CD4-positive, CD25-positive, alpha-beta regulatory T cell (primary cell): ENCODE data around the gene MEI1. TPM values are rescaled to one million over a fixed set of nuclear protein-coding genes. Genes with fewer than 3 reads are reported as not detected.

Experiments used
- ATAC-seq, 2 donors: fragments of 150-1000 bp; cut with Tn5 transposase; one replicate each; pipeline ENCODE4 v1.10.0; 2021; ENCODE audit warnings: low read depth in 2 of 2, moderate number of reproducible peaks in 2 of 2, moderate library complexity in 1 of 2
- DNase-seq, 3 donors: peaks; one replicate each; pipeline versions ENCODE4 v3.0.0 to v3.0.0-alpha.2; 2012 to 2022; ENCODE audit warnings: mixed read lengths in 1 of 3
- H3K27ac ChIP-seq: one replicate; pipeline ENCODE4 v1.7.0; 2013; ENCODE audit warnings: mild to moderate bottlenecking, low read length; ENCODE audit not compliant: insufficient read depth, poor library complexity, severe bottlenecking
- H3K27me3 ChIP-seq: one replicate; pipeline ENCODE4 v1.7.0; 2013; ENCODE audit warnings: low read length; ENCODE audit not compliant: control insufficient read depth, insufficient read depth
- H3K36me3 ChIP-seq: one replicate; pipeline ENCODE4 v1.7.0; 2013; ENCODE audit warnings: mild to moderate bottlenecking, low read length, moderate library complexity; ENCODE audit not compliant: control insufficient read depth, insufficient read depth
- H3K4me1 ChIP-seq: 2 replicates; pipeline ENCODE4 v1.7.0; 2013; ENCODE audit warnings: mild to moderate bottlenecking, low read length; ENCODE audit not compliant: insufficient read depth, control insufficient read depth, poor library complexity, severe bottlenecking
- H3K4me3 ChIP-seq: one replicate; pipeline ENCODE4 v1.7.0; 2013; ENCODE audit warnings: low read depth, mild to moderate bottlenecking, low read length, moderate library complexity
- H3K9me3 ChIP-seq, 2 experiments: 1 replicate in 1 of 2; 2 replicates in 1 of 2; pipeline ENCODE4 v1.7.0; 2013; ENCODE audit warnings: low read length in 2 of 2, mild to moderate bottlenecking in 1 of 2, moderate library complexity in 1 of 2; ENCODE audit not compliant: control insufficient read depth in 2 of 2
- H3K27ac Mint-ChIP-seq, 3 donors: one replicate each; pipeline ENCODE4 v1.8.0; 2020 to 2022; ENCODE audit warnings: mild to moderate bottlenecking in 3 of 3, mixed read lengths in 3 of 3, moderate library complexity in 2 of 3
- H3K27me3 Mint-ChIP-seq: one replicate; pipeline ENCODE4 v1.8.0; 2022; ENCODE audit warnings: mild to moderate bottlenecking, mixed read lengths
- H3K36me3 Mint-ChIP-seq: one replicate; pipeline ENCODE4 v1.8.0; 2020; ENCODE audit warnings: mixed read lengths
- H3K4me1 Mint-ChIP-seq, 4 donors: one replicate each; pipeline ENCODE4 v1.8.0; 2020 to 2022; ENCODE audit warnings: mixed read lengths in 4 of 4, mild to moderate bottlenecking in 1 of 4
- H3K4me3 Mint-ChIP-seq, 4 donors: one replicate each; pipeline ENCODE4 v1.8.0; 2020 to 2022; ENCODE audit warnings: mild to moderate bottlenecking in 4 of 4, mixed read lengths in 4 of 4, moderate library complexity in 3 of 4
- H3K9me3 Mint-ChIP-seq, 7 donors: one replicate each; pipeline ENCODE4 v1.8.0; 2020 to 2022; ENCODE audit warnings: mixed read lengths in 7 of 7, mild to moderate bottlenecking in 3 of 7, moderate library complexity in 2 of 7
- polyA plus RNA-seq, 4 donors: library from polyadenylated mRNA; unstranded; fragments of 300-500 nt; fragmentation: Illumina TruSeq; gene quantifications; one replicate each; pipeline ENCODE4 v1.2.3, GENCODE V29; 2021
- total RNA-seq: library from RNA; stranded (reverse); gene quantifications from one replicate; pipeline ENCODE4 v1.2.3, GENCODE V29; 2022

The MEI1 gene
- total and polyA plus RNA-seq, 5 donors from 2014 or later, result 106 to 288 (median 223) TPM

- H3K27me3 Mint-ChIP-seq, result no peaks in the 10 kb centered on the region
- DNase-seq (no peak), ATAC-seq (no peak)
- H3K36me3 Mint-ChIP-seq, result no peaks in the 10 kb centered on the region
- no peak overlapping the region for H3K4me3 ChIP-seq
- no peak overlapping the region for H3K4me3 Mint-ChIP-seq
- no peaks in the 10 kb centered on the region for H3K9me3 ChIP-seq
- H3K27ac ChIP-seq, result no peak overlapping the region
- no peaks in the 10 kb centered on the region for H3K27me3 ChIP-seq
- no peak overlapping the region for H3K27ac Mint-ChIP-seq
- H3K9me3 Mint-ChIP-seq, result peaks cover 0 to 2% (median 0%) of the 10 kb centered on the region in 7 donors
- H3K36me3 ChIP-seq, result peaks cover 9% of the 10 kb centered on the region
- peaks cover 19% of the 10 kb centered on the region for H3K4me1 ChIP-seq
- H3K4me1 Mint-ChIP-seq, result peaks cover 10 to 23% (median 14%) of the 10 kb centered on the region in 4 donors
Measured at GRCh38 chr22:41695211-41695610, 4.1 kb upstream of the MEI1 start.

GRCh38 chr22:41696703-41697102, 2.6 kb upstream of the MEI1 start:
- Mint-ChIP-seq H3K36me3 (no peaks in the 10 kb centered on the region), H3K27ac (peak overlapping the region; percentile 46 to 93 (median 89)), H3K4me3 (peak overlapping the region in 1 of 4 donors; percentile 72), H3K9me3 (peaks cover 0 to 2% (median 0%) of the 10 kb centered on the region in 7 donors), H3K4me1 (peaks cover 3 to 15% (median 11%) of the 10 kb centered on the region in 4 donors), H3K27me3 (no peaks in the 10 kb centered on the region)
- H3K36me3 ChIP-seq, result peaks cover 9% of the 10 kb centered on the region
- no peaks in the 10 kb centered on the region for H3K27me3 ChIP-seq
- H3K4me3 ChIP-seq, result no peak overlapping the region
- ATAC-seq (no peak), DNase-seq (no peak)
- no peaks in the 10 kb centered on the region for H3K9me3 ChIP-seq
- H3K4me1 ChIP-seq, result peaks cover 19% of the 10 kb centered on the region
- H3K27ac ChIP-seq, result peak overlapping the region; percentile 15

GRCh38 chr22:41697126-41697775, 2.1 kb upstream of the MEI1 start:
- peaks cover 0 to 2% (median 0%) of the 10 kb centered on the region in 7 donors for H3K9me3 Mint-ChIP-seq
- H3K27me3 Mint-ChIP-seq, result no peaks in the 10 kb centered on the region
- DNase-seq, result peak; percentile 83 to 87 (median 84)
- peak overlapping the region; percentile 15 for H3K27ac ChIP-seq
- H3K4me1 Mint-ChIP-seq, result peaks cover 3 to 15% (median 11%) of the 10 kb centered on the region in 4 donors
- no peaks in the 10 kb centered on the region for H3K27me3 ChIP-seq
- no peaks in the 10 kb centered on the region for H3K36me3 Mint-ChIP-seq
- peak; percentile 63 to 71 for ATAC-seq
- H3K9me3 ChIP-seq, result no peaks in the 10 kb centered on the region
- peak overlapping the region; percentile 44 to 85 (median 72) for H3K4me3 Mint-ChIP-seq
- H3K4me3 ChIP-seq, result no peak overlapping the region
- H3K4me1 ChIP-seq, result peaks cover 19% of the 10 kb centered on the region
- peaks cover 9% of the 10 kb centered on the region for H3K36me3 ChIP-seq
- H3K27ac Mint-ChIP-seq, result peak overlapping the region; percentile 46 to 93 (median 89)

- H3K4me1 ChIP-seq, result peaks cover 19% of the 10 kb centered on the region
- DNase-seq (no peak), ATAC-seq (no peak)
- H3K9me3 ChIP-seq, result no peaks in the 10 kb centered on the region
- H3K4me3 ChIP-seq, result no peak overlapping the region
- peaks cover 0 to 2% (median 0%) of the 10 kb centered on the region in 7 donors for H3K9me3 Mint-ChIP-seq
- H3K27ac ChIP-seq, result no peak overlapping the region
- H3K27me3 ChIP-seq, result no peaks in the 10 kb centered on the region
- H3K36me3 Mint-ChIP-seq, result no peaks in the 10 kb centered on the region
- H3K4me1 Mint-ChIP-seq, result peaks cover 3 to 15% (median 11%) of the 10 kb centered on the region in 4 donors
- H3K4me3 Mint-ChIP-seq, result peak overlapping the region in 1 of 4 donors; percentile 38
- peaks cover 12% of the 10 kb centered on the region for H3K27me3 Mint-ChIP-seq
- H3K36me3 ChIP-seq, result no peaks in the 10 kb centered on the region
- no peak overlapping the region for H3K27ac Mint-ChIP-seq
Measured at GRCh38 chr22:41700108-41700364, 733 bp downstream of the MEI1 start.

- H3K27me3 Mint-ChIP-seq, result peaks cover 17% of the 10 kb centered on the region
- ATAC-seq (no peak), DNase-seq (no peak)
- no peak overlapping the region for H3K4me3 Mint-ChIP-seq
- Histone ChIP-seq H3K36me3 (no peaks in the 10 kb centered on the region), H3K27me3 (no peaks in the 10 kb centered on the region), H3K4me1 (peaks cover 8% of the 10 kb centered on the region), H3K9me3 (no peaks in the 10 kb centered on the region), H3K27ac (no peak overlapping the region), H3K4me3 (no peak overlapping the region)
- H3K27ac Mint-ChIP-seq, result no peak overlapping the region
- peaks cover 3 to 7% (median 4%) of the 10 kb centered on the region in 4 donors for H3K4me1 Mint-ChIP-seq
- H3K36me3 Mint-ChIP-seq, result no peaks in the 10 kb centered on the region
- H3K9me3 Mint-ChIP-seq, result no peaks in the 10 kb centered on the region
Measured at GRCh38 chr22:41702763-41703162, 3.5 kb downstream of the MEI1 start.

GRCh38 chr22:41709341-41709740, 10.0 kb downstream of the MEI1 start:
- Histone ChIP-seq H3K9me3 (no peaks in the 10 kb centered on the region), H3K36me3 (no peaks in the 10 kb centered on the region), H3K4me1 (no peaks in the 10 kb centered on the region), H3K27ac (no peak overlapping the region), H3K4me3 (no peak overlapping the region), H3K27me3 (no peaks in the 10 kb centered on the region)
- no peaks in the 10 kb centered on the region for H3K36me3 Mint-ChIP-seq
- ATAC-seq, result no peak
- no peak for DNase-seq
- H3K27ac Mint-ChIP-seq, result no peak overlapping the region
- H3K27me3 Mint-ChIP-seq, result peaks cover 22% of the 10 kb centered on the region
- no peaks in the 10 kb centered on the region for H3K4me1 Mint-ChIP-seq
- peaks cover 0 to 2% (median 0%) of the 10 kb centered on the region in 7 donors for H3K9me3 Mint-ChIP-seq
- H3K4me3 Mint-ChIP-seq, result no peak overlapping the region

GRCh38 chr22:41713004-41713403, 13.7 kb downstream of the MEI1 start:
- Mint-ChIP-seq H3K4me3 (no peak overlapping the region), H3K36me3 (no peaks in the 10 kb centered on the region), H3K4me1 (no peaks in the 10 kb centered on the region), H3K27ac (no peak overlapping the region), H3K27me3 (peaks cover 33% of the 10 kb centered on the region), H3K9me3 (peaks cover 0 to 2% (median 0%) of the 10 kb centered on the region in 7 donors)
- ATAC-seq (no peak), DNase-seq (no peak)
- Histone ChIP-seq H3K4me3 (no peak overlapping the region), H3K36me3 (no peaks in the 10 kb centered on the region), H3K9me3 (no peaks in the 10 kb centered on the region), H3K4me1 (no peaks in the 10 kb centered on the region), H3K27me3 (no peaks in the 10 kb centered on the region), H3K27ac (no peak overlapping the region)

DNA sequence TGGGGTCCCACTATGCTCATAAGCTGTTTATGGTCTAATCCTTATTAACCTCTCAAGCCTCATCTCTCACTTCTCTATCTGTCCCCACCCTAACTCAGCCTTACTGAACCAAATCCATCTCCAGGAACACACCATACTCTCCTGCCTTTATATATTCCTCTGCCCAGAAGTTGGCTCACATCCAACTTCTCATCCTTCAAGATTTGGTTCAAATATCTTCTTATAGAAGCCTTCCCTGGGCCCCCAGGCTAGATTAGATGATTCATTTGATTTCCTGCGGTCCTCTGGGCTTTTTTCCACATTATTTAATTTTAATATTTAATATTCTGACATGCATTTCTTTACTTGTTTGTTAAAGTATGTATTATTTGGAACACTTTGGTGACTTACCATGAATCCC, 23.2 kb downstream of the MEI1 start:
- no peak overlapping the region for H3K27ac ChIP-seq
- no peak overlapping the region for H3K27ac Mint-ChIP-seq
- ATAC-seq, result no peak
- no peaks in the 10 kb centered on the region for H3K4me1 Mint-ChIP-seq
- DNase-seq, result no peak
- H3K9me3 ChIP-seq, result no peaks in the 10 kb centered on the region
- H3K4me3 Mint-ChIP-seq, result no peak overlapping the region
- no peaks in the 10 kb centered on the region for H3K4me1 ChIP-seq
- no peaks in the 10 kb centered on the region for H3K36me3 ChIP-seq
- no peaks in the 10 kb centered on the region for H3K36me3 Mint-ChIP-seq
- H3K4me3 ChIP-seq, result no peak overlapping the region
- peaks cover 0 to 2% (median 0%) of the 10 kb centered on the region in 7 donors for H3K9me3 Mint-ChIP-seq
- peaks cover 9% of the 10 kb centered on the region for H3K27me3 Mint-ChIP-seq
- H3K27me3 ChIP-seq, result no peaks in the 10 kb centered on the region
